Right kidney (tissue), 1 donor: ENCODE results near the gene ADNP.
"Not testable (repeated sequence)": the region's sequence is repeated elsewhere in the genome, so short reads cannot be mapped to it uniquely, and the experiment has no call there.

Experiments used
- DNase-seq: peaks from one replicate; pipeline ENCODE4 v3.0.0-alpha.2; 2016

ADNP gene

GRCh38 chr20:50903353-50904051, 27.7 kb downstream of the ADNP start:
- DNase-seq = no peak

- no peak for DNase-seq
Measured at GRCh38 chr20:50901301-50901700, 29.9 kb downstream of the ADNP start.

GRCh38 chr20:50900261-50900660, 31.0 kb downstream of the ADNP start:
- DNase-seq = no peak

GRCh38 chr20:50898475-50898874, 32.8 kb downstream of the ADNP start:
- no peak for DNase-seq

- no peak for DNase-seq
Measured at GRCh38 chr20:50895111-50895830, 36.0 kb downstream of the ADNP start.

GRCh38 chr20:50893620-50894019, 37.6 kb downstream of the ADNP start:
- DNase-seq = no peak

- no peak for DNase-seq
Measured at GRCh38 chr20:50892394-50892793, 38.8 kb downstream of the ADNP start.

GRCh38 chr20:50891138-50891537, 40.1 kb downstream of the ADNP start:
- DNase-seq = no peak

GRCh38 chr20:50887576-50887975, 43.7 kb downstream of the ADNP start:
- no peak for DNase-seq

- no peak for DNase-seq
Measured at GRCh38 chr20:50886184-50886790, 45.0 kb downstream of the ADNP start.

GRCh38 chr20:50885781-50886180, 45.5 kb downstream of the ADNP start:
- DNase-seq = no peak

GRCh38 chr20:50885068-50885467, 46.2 kb downstream of the ADNP start:
- no peak for DNase-seq

- no peak for DNase-seq
Measured at GRCh38 chr20:50883856-50884255, 47.4 kb downstream of the ADNP start.

- not testable (repeated sequence) for DNase-seq
Measured at GRCh38 chr20:50881759-50882424, 49.3 kb downstream of the ADNP start.

GRCh38 chr20:50879649-50880550, 51.3 kb downstream of the ADNP start:
- no peak for DNase-seq

GRCh38 chr20:50877232-50877743, 53.9 kb downstream of the ADNP start:
- no peak for DNase-seq

GRCh38 chr20:50876816-50877215, 54.4 kb downstream of the ADNP start:
- DNase-seq = no peak

GRCh38 chr20:50876063-50876685, 55.1 kb downstream of the ADNP start:
- DNase-seq = no peak

- no peak for DNase-seq
Measured at GRCh38 chr20:50874758-50875665, 56.2 kb downstream of the ADNP start.

- no peak for DNase-seq
Measured at GRCh38 chr20:50874111-50874757, 57.0 kb downstream of the ADNP start.
